Uterus (tissue), 2 donors: ENCODE results near the gene LMNB1.

Source experiments
- POLR2A ChIP-seq, 2 donors: fragments of 450-650 bp; IDR thresholded peaks; one replicate each; pipeline ENCODE4 v1.6.1; 2016; ENCODE audit warnings: antibody characterized with exemption in 2 of 2, mild to moderate bottlenecking in 1 of 2, moderate library complexity in 1 of 2
- TF ChIP-seq, protein P1 (sequence below), 4 experiments: fragments of 200-600 bp in 2 of 4; fragments of 450-650 bp in 2 of 4; sonication (generic) in 2 of 4; IDR thresholded peaks; one replicate each; pipeline ENCODE4 v1.5.1; 2016 to 2019; ENCODE audit warnings: antibody characterized with exemption in 4 of 4, mild to moderate bottlenecking in 2 of 4, moderate library complexity in 1 of 4

DNA sequence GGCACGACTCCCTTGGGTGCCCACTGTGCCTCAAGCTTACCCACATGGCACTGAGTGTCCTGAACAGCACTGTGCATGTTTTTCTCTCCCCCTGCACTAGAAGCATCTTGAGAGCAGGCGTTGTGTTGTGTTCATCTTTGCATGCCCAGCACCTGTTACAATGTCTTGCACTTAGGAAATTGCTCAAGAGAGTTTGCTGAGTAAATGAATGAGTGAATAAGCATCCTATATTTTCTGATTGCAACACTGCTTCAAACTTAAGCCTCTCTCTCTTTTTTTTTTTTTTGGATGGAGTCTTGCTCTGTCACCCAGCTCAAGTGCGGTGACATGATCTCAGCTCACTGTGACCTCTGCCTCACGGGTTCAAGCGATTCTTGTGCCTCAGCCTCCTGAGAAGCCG, 94.5 kb downstream of the LMNB1 start:
- no peak for TF ChIP-seq POLR2A (IDR thresholded peaks at IDR 0.05)
- TF ChIP-seq, protein P1, sequence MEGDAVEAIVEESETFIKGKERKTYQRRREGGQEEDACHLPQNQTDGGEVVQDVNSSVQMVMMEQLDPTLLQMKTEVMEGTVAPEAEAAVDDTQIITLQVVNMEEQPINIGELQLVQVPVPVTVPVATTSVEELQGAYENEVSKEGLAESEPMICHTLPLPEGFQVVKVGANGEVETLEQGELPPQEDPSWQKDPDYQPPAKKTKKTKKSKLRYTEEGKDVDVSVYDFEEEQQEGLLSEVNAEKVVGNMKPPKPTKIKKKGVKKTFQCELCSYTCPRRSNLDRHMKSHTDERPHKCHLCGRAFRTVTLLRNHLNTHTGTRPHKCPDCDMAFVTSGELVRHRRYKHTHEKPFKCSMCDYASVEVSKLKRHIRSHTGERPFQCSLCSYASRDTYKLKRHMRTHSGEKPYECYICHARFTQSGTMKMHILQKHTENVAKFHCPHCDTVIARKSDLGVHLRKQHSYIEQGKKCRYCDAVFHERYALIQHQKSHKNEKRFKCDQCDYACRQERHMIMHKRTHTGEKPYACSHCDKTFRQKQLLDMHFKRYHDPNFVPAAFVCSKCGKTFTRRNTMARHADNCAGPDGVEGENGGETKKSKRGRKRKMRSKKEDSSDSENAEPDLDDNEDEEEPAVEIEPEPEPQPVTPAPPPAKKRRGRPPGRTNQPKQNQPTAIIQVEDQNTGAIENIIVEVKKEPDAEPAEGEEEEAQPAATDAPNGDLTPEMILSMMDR (IDR thresholded peaks at IDR 0.05): no peak
